GM23338 (cell line): ENCODE measurements around the gene COL20A1. TPM values are rescaled to one million over a fixed set of nuclear protein-coding genes. Genes with fewer than 3 reads are reported as not detected.

ENCODE experiments used
- ATAC-seq: fragments of 200-7000 bp; cut with Tn5 transposase; 3 replicates; pipeline ENCODE4 v1.9.1; 2020
- DNase-seq: peaks from one replicate; pipeline ENCODE4 v3.0.0-alpha.2; 2015; ENCODE audit warnings: low spot score
- H2AFZ ChIP-seq: fragments of 200-600 bp; sonication (generic); 2 replicates; pipeline ENCODE4 v1.8.0; 2016; ENCODE audit warnings: antibody characterized with exemption, mild to moderate bottlenecking, moderate library complexity
- H3F3A ChIP-seq: fragments of 200-600 bp; sonication (generic); replicated peaks from 2 replicates; pipeline ENCODE4 v1.8.0; 2017; ENCODE audit warnings: antibody characterized with exemption, mixed run types, low read depth
- H3K27ac ChIP-seq: fragments of 200-600 bp; sonication (generic); 2 replicates; pipeline ENCODE4 v1.6.1; 2016; ENCODE audit warnings: low read depth
- H3K27me3 ChIP-seq: fragments of 200-600 bp; sonication (generic); 2 replicates; pipeline ENCODE4 v1.8.0; 2016; ENCODE audit warnings: mild to moderate bottlenecking, mixed run types, moderate library complexity; ENCODE audit not compliant: insufficient read depth
- H3K36me3 ChIP-seq: fragments of 200-600 bp; sonication (generic); 2 replicates; pipeline ENCODE4 v1.8.0; 2016; ENCODE audit warnings: mild to moderate bottlenecking; ENCODE audit not compliant: insufficient read depth
- H3K4me1 ChIP-seq: fragments of 200-600 bp; sonication (generic); 2 replicates; pipeline ENCODE4 v1.8.0; 2016; ENCODE audit warnings: mild to moderate bottlenecking, moderate library complexity; ENCODE audit not compliant: insufficient read depth
- H3K4me2 ChIP-seq: fragments of 200-600 bp; sonication (generic); 2 replicates; pipeline ENCODE4 v1.7.1; 2017; ENCODE audit warnings: mixed run types
- H3K4me3 ChIP-seq: fragments of 200-600 bp; sonication (generic); 2 replicates; pipeline ENCODE4 v1.6.1; 2016; ENCODE audit warnings: mixed run types
- H3K79me2 ChIP-seq: fragments of 200-600 bp; sonication (generic); replicated peaks from 2 replicates; pipeline ENCODE4 v1.8.0; 2017; ENCODE audit warnings: mild to moderate bottlenecking; ENCODE audit not compliant: insufficient read depth
- H3K9me2 ChIP-seq: fragments of 200-600 bp; sonication (generic); 2 replicates; pipeline ENCODE4 v1.8.0; 2017; ENCODE audit not compliant: insufficient read depth
- H4K20me1 ChIP-seq: fragments of 200-600 bp; sonication (generic); replicated peaks from 2 replicates; pipeline ENCODE4 v1.8.0; 2017; ENCODE audit warnings: mild to moderate bottlenecking; ENCODE audit not compliant: insufficient read depth
- H3K27ac Mint-ChIP-seq: 2 replicates; pipeline ENCODE4 v1.8.0; 2020; ENCODE audit warnings: inconsistent platforms, mild to moderate bottlenecking, moderate library complexity, mixed read lengths
- H3K27me3 Mint-ChIP-seq: 3 replicates; pipeline ENCODE4 v1.8.0; 2022; ENCODE audit warnings: low read depth, mild to moderate bottlenecking, moderate library complexity, mixed read lengths, inconsistent platforms; ENCODE audit not compliant: insufficient read depth, poor library complexity
- H3K36me3 Mint-ChIP-seq: 3 replicates; pipeline ENCODE4 v1.8.0; 2021; ENCODE audit warnings: low read depth, mild to moderate bottlenecking, inconsistent platforms, moderate library complexity, mixed read lengths
- H3K4me1 Mint-ChIP-seq: 3 replicates; pipeline ENCODE4 v1.8.0; 2020; ENCODE audit warnings: mild to moderate bottlenecking, inconsistent platforms, mixed read lengths
- H3K4me3 Mint-ChIP-seq: 3 replicates; pipeline ENCODE4 v1.8.0; 2021; ENCODE audit warnings: moderate library complexity, mild to moderate bottlenecking, inconsistent platforms, mixed read lengths
- H3K9me3 Mint-ChIP-seq: 3 replicates; pipeline ENCODE4 v1.8.0; 2020; ENCODE audit warnings: moderate library complexity, mild to moderate bottlenecking, inconsistent platforms, mixed read lengths
- CREB1 ChIP-seq: fragments of 250-450 bp; sonication (Bioruptor Pico); IDR thresholded peaks from 2 replicates; pipeline ENCODE4 v1.5.0; 2020; ENCODE audit warnings: low read depth, mild to moderate bottlenecking, moderate library complexity
- ETS1 ChIP-seq: IDR thresholded peaks from 2 replicates; pipeline ENCODE4 v1.6.1; 2016; ENCODE audit warnings: antibody characterized with exemption
- EZH2 ChIP-seq: fragments of 200-600 bp; sonication (generic); IDR thresholded peaks from one replicate; pipeline ENCODE4 v1.8.0; 2017; ENCODE audit warnings: antibody characterized with exemption, mild to moderate bottlenecking, low read depth; ENCODE audit not compliant: unreplicated experiment
- EZH2phosphoT487 ChIP-seq: fragments of 200-600 bp; sonication (generic); IDR thresholded peaks from one replicate; pipeline ENCODE4 v1.8.1; 2018; ENCODE audit warnings: antibody characterized with exemption; ENCODE audit not compliant: unreplicated experiment
- JUNB ChIP-seq: IDR thresholded peaks from one replicate; pipeline ENCODE4 v1.6.1; 2016; ENCODE audit warnings: antibody characterized with exemption; ENCODE audit not compliant: unreplicated experiment
- NANOG ChIP-seq: IDR thresholded peaks from 2 replicates; pipeline ENCODE4 v1.6.1; 2016; ENCODE audit warnings: antibody characterized with exemption, borderline replicate concordance
- POLR2AphosphoS5 ChIP-seq: IDR thresholded peaks from 2 replicates; pipeline ENCODE4 v1.6.1; 2016; ENCODE audit warnings: antibody characterized with exemption, low read depth
- STAT1 ChIP-seq: IDR thresholded peaks from one replicate; pipeline ENCODE4 v1.6.1; 2016; ENCODE audit warnings: antibody characterized with exemption; ENCODE audit not compliant: unreplicated experiment
- ZNF114 ChIP-seq: fragments of 250-450 bp; sonication (Bioruptor Pico); IDR thresholded peaks from 2 replicates; pipeline ENCODE4 v1.5.0; 2020; ENCODE audit warnings: mild to moderate bottlenecking, moderate library complexity
- ZNF331 ChIP-seq: fragments of 250-450 bp; sonication (Bioruptor Pico); IDR thresholded peaks from 2 replicates; pipeline ENCODE4 v1.5.0; 2020; ENCODE audit warnings: low read depth, mild to moderate bottlenecking, moderate library complexity
- ZNF462 ChIP-seq: fragments of 250-450 bp; sonication (Bioruptor Pico); IDR thresholded peaks from 2 replicates; pipeline ENCODE4 v1.5.0; 2020; ENCODE audit warnings: mild to moderate bottlenecking, moderate library complexity
- polyA plus RNA-seq: library from polyadenylated mRNA; unstranded; fragments of >200 nt; fragmentation: Nextera tagmentation; extraction: Ambion mirVana; gene quantifications from 2 replicates; pipeline ENCODE4 v1.2.1, GENCODE V29; 2016
- total RNA-seq: library from RNA; depleted of rRNA; stranded (reverse); fragments of >200 nt; shearing (Covaris generic); gene quantifications from 2 replicates; pipeline ENCODE4 v1.2.3, GENCODE V29; 2014
- TF ChIP-seq, protein P1 (sequence below), 2 experiments: fragments of 200-600 bp in 1 of 2; sonication (generic) in 1 of 2; conservative IDR thresholded peaks; 2 replicates each; pipeline versions ENCODE4 v1.5.1 to v1.6.1; 2016 to 2017; ENCODE audit warnings: antibody characterized with exemption in 2 of 2, low read depth in 2 of 2, mild to moderate bottlenecking in 2 of 2, moderate library complexity in 1 of 2
- TF ChIP-seq, protein P2 (sequence below): IDR thresholded peaks from one replicate; pipeline ENCODE4 v1.6.1; 2018; ENCODE audit warnings: antibody characterized with exemption; ENCODE audit not compliant: unreplicated experiment

COL20A1 gene
- total and polyA plus RNA-seq, 2 experiments from 2014 or later: 0.28 to 0.79 TPM

GRCh38 chr20:63280371-63280770, 12.6 kb upstream of the COL20A1 start:
- H3K36me3 Mint-ChIP-seq: peaks cover 35% of the 10 kb centered on the region
- Histone ChIP-seq H3K4me1 (no peaks in the 10 kb centered on the region), H3K4me2 (no peak overlapping the region), H3K4me3 (no peak overlapping the region), H3K9me2 (no peaks in the 10 kb centered on the region), H3K27ac (no peak overlapping the region), H3K36me3 (peaks cover 9% of the 10 kb centered on the region; the same call in 1 of the 2 replicates), H4K20me1 (peaks cover 10% of the 10 kb centered on the region), H3K79me2 (peaks cover 16% of the 10 kb centered on the region), H3K27me3 (no peaks in the 10 kb centered on the region), H2AFZ (no peak overlapping the region), H3F3A (0 out of 2 replicates have a peak, but pooled peaks cover 3% of the 10 kb centered on the region)
- H3K27me3 Mint-ChIP-seq: peaks cover 4% of the 10 kb centered on the region
- ATAC-seq (no peak), DNase-seq (no peak)
- H3K9me3 Mint-ChIP-seq: no peaks in the 10 kb centered on the region
- H3K27ac Mint-ChIP-seq: no peak overlapping the region
- H3K4me1 Mint-ChIP-seq: no peaks in the 10 kb centered on the region; the same call in 2 of the 3 replicates
- TF ChIP-seq, protein P1, sequence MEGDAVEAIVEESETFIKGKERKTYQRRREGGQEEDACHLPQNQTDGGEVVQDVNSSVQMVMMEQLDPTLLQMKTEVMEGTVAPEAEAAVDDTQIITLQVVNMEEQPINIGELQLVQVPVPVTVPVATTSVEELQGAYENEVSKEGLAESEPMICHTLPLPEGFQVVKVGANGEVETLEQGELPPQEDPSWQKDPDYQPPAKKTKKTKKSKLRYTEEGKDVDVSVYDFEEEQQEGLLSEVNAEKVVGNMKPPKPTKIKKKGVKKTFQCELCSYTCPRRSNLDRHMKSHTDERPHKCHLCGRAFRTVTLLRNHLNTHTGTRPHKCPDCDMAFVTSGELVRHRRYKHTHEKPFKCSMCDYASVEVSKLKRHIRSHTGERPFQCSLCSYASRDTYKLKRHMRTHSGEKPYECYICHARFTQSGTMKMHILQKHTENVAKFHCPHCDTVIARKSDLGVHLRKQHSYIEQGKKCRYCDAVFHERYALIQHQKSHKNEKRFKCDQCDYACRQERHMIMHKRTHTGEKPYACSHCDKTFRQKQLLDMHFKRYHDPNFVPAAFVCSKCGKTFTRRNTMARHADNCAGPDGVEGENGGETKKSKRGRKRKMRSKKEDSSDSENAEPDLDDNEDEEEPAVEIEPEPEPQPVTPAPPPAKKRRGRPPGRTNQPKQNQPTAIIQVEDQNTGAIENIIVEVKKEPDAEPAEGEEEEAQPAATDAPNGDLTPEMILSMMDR (conservative IDR thresholded peaks at IDR 0.05; ENCODE audit: low read depth in 2 of 2): no peak
- no peak for TF ChIP-seq JUNB
- TF ChIP-seq EZH2: no peak
- TF ChIP-seq STAT1: no peak
- TF ChIP-seq ZNF114: no peak
- no peak for TF ChIP-seq CREB1 (CRISPR knock-in tag)
- TF ChIP-seq POLR2AphosphoS5: no peak
- TF ChIP-seq EZH2phosphoT487: no peak
- TF ChIP-seq ETS1: no peak
- TF ChIP-seq, protein P2, sequence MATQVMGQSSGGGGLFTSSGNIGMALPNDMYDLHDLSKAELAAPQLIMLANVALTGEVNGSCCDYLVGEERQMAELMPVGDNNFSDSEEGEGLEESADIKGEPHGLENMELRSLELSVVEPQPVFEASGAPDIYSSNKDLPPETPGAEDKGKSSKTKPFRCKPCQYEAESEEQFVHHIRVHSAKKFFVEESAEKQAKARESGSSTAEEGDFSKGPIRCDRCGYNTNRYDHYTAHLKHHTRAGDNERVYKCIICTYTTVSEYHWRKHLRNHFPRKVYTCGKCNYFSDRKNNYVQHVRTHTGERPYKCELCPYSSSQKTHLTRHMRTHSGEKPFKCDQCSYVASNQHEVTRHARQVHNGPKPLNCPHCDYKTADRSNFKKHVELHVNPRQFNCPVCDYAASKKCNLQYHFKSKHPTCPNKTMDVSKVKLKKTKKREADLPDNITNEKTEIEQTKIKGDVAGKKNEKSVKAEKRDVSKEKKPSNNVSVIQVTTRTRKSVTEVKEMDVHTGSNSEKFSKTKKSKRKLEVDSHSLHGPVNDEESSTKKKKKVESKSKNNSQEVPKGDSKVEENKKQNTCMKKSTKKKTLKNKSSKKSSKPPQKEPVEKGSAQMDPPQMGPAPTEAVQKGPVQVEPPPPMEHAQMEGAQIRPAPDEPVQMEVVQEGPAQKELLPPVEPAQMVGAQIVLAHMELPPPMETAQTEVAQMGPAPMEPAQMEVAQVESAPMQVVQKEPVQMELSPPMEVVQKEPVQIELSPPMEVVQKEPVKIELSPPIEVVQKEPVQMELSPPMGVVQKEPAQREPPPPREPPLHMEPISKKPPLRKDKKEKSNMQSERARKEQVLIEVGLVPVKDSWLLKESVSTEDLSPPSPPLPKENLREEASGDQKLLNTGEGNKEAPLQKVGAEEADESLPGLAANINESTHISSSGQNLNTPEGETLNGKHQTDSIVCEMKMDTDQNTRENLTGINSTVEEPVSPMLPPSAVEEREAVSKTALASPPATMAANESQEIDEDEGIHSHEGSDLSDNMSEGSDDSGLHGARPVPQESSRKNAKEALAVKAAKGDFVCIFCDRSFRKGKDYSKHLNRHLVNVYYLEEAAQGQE: no peak
- TF ChIP-seq NANOG: no peak
- TF ChIP-seq ZNF462 (CRISPR knock-in tag): no peak
- TF ChIP-seq ZNF331 (CRISPR knock-in tag): no peak
- H3K4me3 Mint-ChIP-seq: no peak overlapping the region
